Mucosa of descending colon (tissue), 3 donors: ENCODE results near the gene PAK4. TPM values are rescaled to one million over a fixed set of nuclear protein-coding genes. Genes with fewer than 3 reads are reported as not detected.

Experiments used
- ATAC-seq: fragments of 200-7000 bp; cut with Tn5 transposase; one replicate; pipeline ENCODE4 v1.9.1; 2020; ENCODE audit warnings: mild to moderate bottlenecking, moderate library complexity
- DNase-seq, 3 donors: peaks; one replicate each; pipeline ENCODE4 v3.0.0-alpha.2; 2020
- H3K36me3 ChIP-seq: fragments of 200-600 bp; one replicate; pipeline ENCODE4 v1.8.0; 2021; ENCODE audit warnings: low read depth, mild to moderate bottlenecking
- H3K4me1 ChIP-seq: fragments of 200-600 bp; one replicate; pipeline ENCODE4 v1.8.0; 2021; ENCODE audit warnings: low read depth, mild to moderate bottlenecking
- H3K4me3 ChIP-seq: fragments of 200-600 bp; one replicate; pipeline ENCODE4 v1.8.0; 2021; ENCODE audit warnings: mild to moderate bottlenecking
- H3K9me3 ChIP-seq: fragments of 200-600 bp; one replicate; pipeline ENCODE4 v1.8.0; 2021; ENCODE audit warnings: mild to moderate bottlenecking
- intact Hi-C, 2 donors: fragments of 100-400 bp; cut with DNase I in 1 of 2; cut with micrococcal nuclease in 1 of 2; formaldehyde crosslinking; loops; one replicate each; pipeline versions ENCODE4 v1.11.0 to v1.11.1; 2022; cut with DNase I, micrococcal nuclease
- total RNA-seq, 3 donors: library from RNA; stranded (reverse); fragmentation: NEBNext Ultra II Directional in 2 of 3; extraction: Animal tissue kit (Norgen Biotek cat#: 25700) in 2 of 3; gene quantifications; one replicate each; pipeline versions ENCODE4 v1.2.1 to v1.2.4, GENCODE V29; 2021 to 2023
- TF ChIP-seq, protein P1 (sequence below): fragments of 200-600 bp; IDR thresholded peaks from one replicate; pipeline ENCODE4 v1.8.0; 2022; ENCODE audit warnings: antibody characterized with exemption, mild to moderate bottlenecking
- donor health status: DM: no; HTN: no; CAD: no; lungs with moderate emphysema.
- donor health status: DM: no; HTN: no; CAD: no.
- donor health status: DM: no; HTN: yes; CAD: no.

The PAK4 gene
- total RNA-seq, 3 donors from 2014 or later, result 54.4 to 116 (median 76.5) TPM

GRCh38 chr19:39162441-39163043 is 37.0 kb downstream of the PAK4 start:
- no peak overlapping the region for H3K4me3 ChIP-seq
- DNase-seq (no peak), ATAC-seq (no peak)
- H3K36me3 ChIP-seq, result no peaks in the 10 kb centered on the region
- H3K9me3 ChIP-seq, result no peaks in the 10 kb centered on the region
- peaks cover 18% of the 10 kb centered on the region for H3K4me1 ChIP-seq
- intact Hi-C loops, result no loop called here
- TF ChIP-seq, protein P1, sequence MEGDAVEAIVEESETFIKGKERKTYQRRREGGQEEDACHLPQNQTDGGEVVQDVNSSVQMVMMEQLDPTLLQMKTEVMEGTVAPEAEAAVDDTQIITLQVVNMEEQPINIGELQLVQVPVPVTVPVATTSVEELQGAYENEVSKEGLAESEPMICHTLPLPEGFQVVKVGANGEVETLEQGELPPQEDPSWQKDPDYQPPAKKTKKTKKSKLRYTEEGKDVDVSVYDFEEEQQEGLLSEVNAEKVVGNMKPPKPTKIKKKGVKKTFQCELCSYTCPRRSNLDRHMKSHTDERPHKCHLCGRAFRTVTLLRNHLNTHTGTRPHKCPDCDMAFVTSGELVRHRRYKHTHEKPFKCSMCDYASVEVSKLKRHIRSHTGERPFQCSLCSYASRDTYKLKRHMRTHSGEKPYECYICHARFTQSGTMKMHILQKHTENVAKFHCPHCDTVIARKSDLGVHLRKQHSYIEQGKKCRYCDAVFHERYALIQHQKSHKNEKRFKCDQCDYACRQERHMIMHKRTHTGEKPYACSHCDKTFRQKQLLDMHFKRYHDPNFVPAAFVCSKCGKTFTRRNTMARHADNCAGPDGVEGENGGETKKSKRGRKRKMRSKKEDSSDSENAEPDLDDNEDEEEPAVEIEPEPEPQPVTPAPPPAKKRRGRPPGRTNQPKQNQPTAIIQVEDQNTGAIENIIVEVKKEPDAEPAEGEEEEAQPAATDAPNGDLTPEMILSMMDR, result no peak

GRCh38 chr19:39163621-39164020 is 38.0 kb downstream of the PAK4 start:
- Histone ChIP-seq H3K4me3 (no peak overlapping the region), H3K9me3 (no peaks in the 10 kb centered on the region), H3K4me1 (peaks cover 21% of the 10 kb centered on the region), H3K36me3 (no peaks in the 10 kb centered on the region)
- ATAC-seq, result no peak
- DNase-seq, result no peak
- TF ChIP-seq, protein P1, result no peak
- intact Hi-C loops, result no loop called here

- H3K4me1 ChIP-seq, result peaks cover 21% of the 10 kb centered on the region
Observed at GRCh38 chr19:39164289-39164688, 38.7 kb downstream of the PAK4 start.

DNA sequence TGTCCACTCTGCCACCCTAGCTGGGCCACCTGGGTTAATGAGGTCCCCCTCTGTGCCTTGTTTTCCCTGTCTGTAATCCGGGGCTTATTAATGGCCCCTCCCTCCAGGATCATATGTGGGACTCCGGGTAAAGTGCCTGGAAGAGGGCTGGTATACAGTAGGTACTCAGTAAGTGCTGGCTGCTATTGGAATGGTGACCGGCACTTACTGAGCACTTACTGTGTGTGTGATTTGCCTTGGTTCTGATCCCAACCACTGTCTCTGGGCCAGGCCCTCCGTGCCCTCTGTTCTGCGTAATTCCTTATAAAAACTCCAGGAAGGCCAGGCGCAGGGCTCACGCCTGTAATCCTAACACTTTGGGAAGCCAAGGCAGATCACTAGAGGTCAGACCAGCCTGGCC is 40.3 kb downstream of the PAK4 start:
- Histone ChIP-seq H3K4me1 (peaks cover 21% of the 10 kb centered on the region), H3K4me3 (no peak overlapping the region), H3K36me3 (no peaks in the 10 kb centered on the region), H3K9me3 (no peaks in the 10 kb centered on the region)
- no peak for ATAC-seq
- TF ChIP-seq, protein P1, result no peak
- no peak for DNase-seq
- intact Hi-C loops, result no loop called here

More at GRCh38 chr19:39164289-39164688, 38.7 kb downstream of the PAK4 start:
- Histone ChIP-seq H3K9me3 (no peaks in the 10 kb centered on the region), H3K36me3 (no peaks in the 10 kb centered on the region), H3K4me3 (no peak overlapping the region)
- ATAC-seq (no peak), DNase-seq (no peak)
- intact Hi-C loops, result no loop called here
- TF ChIP-seq, protein P1, result no peak

DNA sequence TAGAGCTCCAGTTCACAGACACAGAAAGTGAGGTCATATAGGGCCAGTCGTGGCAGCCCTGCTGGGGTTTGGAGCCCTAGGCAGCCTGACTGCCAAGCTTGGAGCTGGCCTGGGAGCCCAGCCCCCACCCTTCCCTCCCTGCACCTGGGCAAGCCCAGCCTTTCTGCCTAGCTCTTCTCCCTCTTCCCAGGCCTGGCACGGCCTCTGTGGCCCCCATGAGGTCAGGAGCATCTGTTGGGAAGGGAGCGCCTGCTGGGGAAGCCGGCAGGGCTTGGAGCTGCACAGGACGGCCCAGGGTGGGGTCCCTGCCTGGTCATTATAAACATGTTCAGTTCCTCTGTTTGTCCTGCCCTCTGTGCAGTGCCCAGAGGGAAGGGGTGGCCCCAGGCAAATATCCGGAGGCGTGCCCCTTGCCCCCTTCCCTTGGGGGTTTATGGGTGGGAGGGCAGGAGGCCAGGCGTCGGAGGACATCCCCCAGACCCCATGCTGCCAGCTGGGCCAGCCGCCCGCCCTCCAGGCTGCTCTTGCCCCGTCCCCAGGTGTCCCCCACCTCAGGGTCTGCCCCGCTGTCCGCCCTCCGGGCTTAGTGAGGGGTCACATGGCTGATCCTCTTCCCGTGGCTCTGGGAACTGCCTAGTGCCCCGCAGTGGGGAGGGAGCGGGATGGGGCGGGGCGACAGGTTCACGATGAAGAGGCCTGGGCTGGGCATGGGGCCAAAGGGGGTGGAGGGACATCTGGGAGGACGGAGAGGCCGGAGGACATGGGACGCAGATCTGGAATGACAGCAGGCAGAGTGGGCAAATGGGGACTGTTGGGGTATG is 41.2 kb downstream of the PAK4 start:
- H3K36me3 ChIP-seq, result no peaks in the 10 kb centered on the region
- peak; percentile 86 to 92 (median 90) for DNase-seq
- peak; percentile 85 for ATAC-seq
- peaks cover 21% of the 10 kb centered on the region for H3K4me1 ChIP-seq
- no peak overlapping the region for H3K4me3 ChIP-seq
- H3K9me3 ChIP-seq, result no peaks in the 10 kb centered on the region
- TF ChIP-seq, protein P1, result no peak
- intact Hi-C loops, result no loop called here
